ENCODE results near the gene ACVR1B.

- TF ChIP-seq, protein P1, sequence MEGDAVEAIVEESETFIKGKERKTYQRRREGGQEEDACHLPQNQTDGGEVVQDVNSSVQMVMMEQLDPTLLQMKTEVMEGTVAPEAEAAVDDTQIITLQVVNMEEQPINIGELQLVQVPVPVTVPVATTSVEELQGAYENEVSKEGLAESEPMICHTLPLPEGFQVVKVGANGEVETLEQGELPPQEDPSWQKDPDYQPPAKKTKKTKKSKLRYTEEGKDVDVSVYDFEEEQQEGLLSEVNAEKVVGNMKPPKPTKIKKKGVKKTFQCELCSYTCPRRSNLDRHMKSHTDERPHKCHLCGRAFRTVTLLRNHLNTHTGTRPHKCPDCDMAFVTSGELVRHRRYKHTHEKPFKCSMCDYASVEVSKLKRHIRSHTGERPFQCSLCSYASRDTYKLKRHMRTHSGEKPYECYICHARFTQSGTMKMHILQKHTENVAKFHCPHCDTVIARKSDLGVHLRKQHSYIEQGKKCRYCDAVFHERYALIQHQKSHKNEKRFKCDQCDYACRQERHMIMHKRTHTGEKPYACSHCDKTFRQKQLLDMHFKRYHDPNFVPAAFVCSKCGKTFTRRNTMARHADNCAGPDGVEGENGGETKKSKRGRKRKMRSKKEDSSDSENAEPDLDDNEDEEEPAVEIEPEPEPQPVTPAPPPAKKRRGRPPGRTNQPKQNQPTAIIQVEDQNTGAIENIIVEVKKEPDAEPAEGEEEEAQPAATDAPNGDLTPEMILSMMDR (IDR thresholded peaks at IDR 0.05), result no peak
- TF ChIP-seq EZH2 (IDR thresholded peaks at IDR 0.05; ENCODE audit: borderline replicate concordance, insufficient read depth, low read depth, low read length, poor library complexity, severe bottlenecking), result no peak
Observed at GRCh38 chr12:52042706-52043385, 91.3 kb downstream of the ACVR1B start.

All from B cell (primary cell).